ENCODE measurements around the gene DNAH2. TPM values are rescaled to one million over a fixed set of nuclear protein-coding genes. Genes with fewer than 3 reads are reported as not detected.
A peak's percentile ranks its signal among the peaks of the same experiment; 100 is the strongest.

DNAH2 gene
- polyA plus RNA-seq, 4 donors, result 0.29 to 0.49 (median 0.38) TPM

DNA sequence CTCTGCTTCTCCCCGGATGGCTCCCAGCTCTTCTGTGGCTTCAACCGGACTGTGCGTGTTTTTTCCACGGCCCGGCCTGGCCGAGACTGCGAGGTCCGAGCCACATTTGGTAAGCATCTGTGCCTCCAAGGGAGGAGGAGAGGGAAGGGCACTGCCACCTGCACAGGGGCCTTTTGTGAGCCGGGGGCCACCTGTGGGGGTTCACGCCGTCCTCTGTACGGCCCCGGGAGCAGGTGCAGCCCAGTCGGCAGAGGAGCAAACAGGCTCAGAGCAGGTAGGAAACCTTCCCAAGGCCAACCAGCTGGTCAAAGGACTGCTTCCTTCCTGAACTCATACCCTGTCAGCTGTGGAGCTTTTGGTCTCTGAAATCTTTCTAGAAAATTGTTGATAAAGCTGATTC lies 15.9 kb upstream of the DNAH2 start:
- no peak for DNase-seq (ENCODE audit: low read depth in 4 of 4, low spot score in 3 of 4)

DNA sequence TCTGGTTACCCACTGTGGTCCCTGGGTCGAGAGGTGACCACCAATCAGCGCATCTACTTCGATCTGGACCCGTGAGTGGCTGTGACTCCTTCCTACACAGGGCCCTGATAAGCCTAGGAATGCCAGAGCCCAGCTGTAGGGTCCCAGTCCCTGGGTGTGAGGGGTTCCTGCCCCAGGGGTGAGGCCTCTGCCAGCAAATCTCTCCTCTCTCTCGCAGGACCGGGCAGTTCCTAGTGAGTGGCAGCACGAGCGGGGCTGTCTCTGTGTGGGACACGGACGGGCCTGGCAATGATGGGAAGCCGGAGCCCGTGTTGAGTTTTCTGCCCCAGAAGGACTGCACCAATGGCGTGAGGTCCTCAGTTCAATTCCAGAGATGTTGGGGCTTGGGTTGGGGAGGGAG lies 14.8 kb upstream of the DNAH2 start:
- DNase-seq (ENCODE audit: low read depth in 4 of 4, low spot score in 3 of 4), result no peak

DNA sequence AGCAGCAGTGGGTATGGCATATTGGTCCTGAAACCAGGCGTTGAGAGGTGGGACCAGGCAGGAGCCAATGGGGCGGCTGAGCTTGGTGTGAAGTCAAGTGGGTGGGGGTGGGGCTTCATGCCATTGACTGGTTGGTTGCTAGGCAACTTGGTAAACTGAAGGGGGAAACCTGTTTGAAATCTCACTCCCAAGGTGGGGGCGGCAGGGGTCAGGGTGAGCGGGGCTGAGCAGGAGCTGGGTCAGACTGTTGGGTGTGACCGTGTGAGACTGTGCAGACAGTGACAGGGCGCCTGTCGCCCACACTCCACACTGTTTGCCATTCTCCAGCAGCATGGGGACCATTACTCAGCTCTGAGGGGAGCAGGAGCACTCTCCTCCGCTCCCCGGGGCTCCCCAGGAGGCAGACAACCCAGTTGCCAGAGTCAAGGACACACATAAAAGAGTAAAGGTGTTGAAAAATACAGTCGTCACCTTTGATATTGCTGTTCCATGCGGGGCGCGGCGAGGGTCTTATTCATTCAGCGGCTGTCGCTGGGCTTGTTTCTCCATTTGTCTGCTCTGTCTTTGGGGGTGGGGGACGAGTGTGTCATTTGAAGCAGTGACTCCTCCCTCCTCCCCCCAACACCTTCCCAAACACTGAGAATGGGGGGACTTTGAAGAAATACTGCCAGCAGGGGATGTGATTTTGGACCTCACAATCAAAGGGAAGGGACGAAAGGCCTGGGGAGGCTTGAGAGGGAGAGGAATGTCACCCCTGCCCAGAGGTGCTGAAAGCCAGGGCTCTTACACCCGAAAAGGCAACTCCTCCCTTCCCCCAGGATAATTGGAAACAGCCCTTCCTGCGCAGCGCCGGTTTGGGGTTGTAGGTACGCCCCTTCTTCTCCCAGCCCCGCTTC lies 13.7 kb upstream of the DNAH2 start:
- peak in 2 of 4 donors; percentile 73 to 83 for DNase-seq (ENCODE audit: low read depth in 4 of 4, low spot score in 3 of 4)

DNA sequence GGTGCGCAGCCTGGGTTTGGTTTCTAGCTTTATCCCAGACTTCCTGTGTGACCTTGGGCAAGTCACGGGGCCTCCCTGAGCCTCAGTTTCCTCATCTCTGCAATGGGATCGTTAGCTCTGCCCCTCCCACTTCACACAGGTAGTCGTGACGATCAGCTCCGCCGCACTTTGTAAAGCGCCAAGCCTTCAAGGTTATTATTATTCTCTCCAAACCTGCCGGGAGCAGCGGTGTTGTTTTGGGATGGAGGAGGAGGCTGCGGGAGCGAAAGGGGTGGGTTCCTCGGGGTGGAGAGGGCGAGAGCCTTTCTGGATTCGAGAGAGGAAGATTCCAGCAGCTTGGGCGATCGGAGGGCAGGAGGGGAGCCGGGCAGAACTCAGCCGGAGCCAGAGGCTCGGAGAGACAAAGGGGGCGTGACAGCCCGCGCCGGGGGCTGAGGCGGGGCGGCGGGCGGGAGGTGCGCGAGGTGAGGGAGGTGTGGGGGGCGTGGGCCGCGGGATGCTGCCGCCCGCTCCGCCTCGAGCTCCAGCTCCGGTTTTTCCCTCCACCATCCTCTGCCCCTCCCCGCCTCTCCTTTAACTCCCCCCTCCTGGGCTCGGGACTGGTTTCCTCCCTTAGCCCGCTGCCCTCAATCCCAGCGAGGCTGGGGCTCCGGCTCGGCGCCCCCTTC lies 12.8 kb upstream of the DNAH2 start, which contains the start of gene EFNB3:
EFNB3 (plus strand) TSS at position 602 of the 668 bp plus-strand sequence. CDS start 397 bp downstream, outside the sequence.
- DNase-seq (ENCODE audit: low read depth in 4 of 4, low spot score in 3 of 4), result no peak

DNA sequence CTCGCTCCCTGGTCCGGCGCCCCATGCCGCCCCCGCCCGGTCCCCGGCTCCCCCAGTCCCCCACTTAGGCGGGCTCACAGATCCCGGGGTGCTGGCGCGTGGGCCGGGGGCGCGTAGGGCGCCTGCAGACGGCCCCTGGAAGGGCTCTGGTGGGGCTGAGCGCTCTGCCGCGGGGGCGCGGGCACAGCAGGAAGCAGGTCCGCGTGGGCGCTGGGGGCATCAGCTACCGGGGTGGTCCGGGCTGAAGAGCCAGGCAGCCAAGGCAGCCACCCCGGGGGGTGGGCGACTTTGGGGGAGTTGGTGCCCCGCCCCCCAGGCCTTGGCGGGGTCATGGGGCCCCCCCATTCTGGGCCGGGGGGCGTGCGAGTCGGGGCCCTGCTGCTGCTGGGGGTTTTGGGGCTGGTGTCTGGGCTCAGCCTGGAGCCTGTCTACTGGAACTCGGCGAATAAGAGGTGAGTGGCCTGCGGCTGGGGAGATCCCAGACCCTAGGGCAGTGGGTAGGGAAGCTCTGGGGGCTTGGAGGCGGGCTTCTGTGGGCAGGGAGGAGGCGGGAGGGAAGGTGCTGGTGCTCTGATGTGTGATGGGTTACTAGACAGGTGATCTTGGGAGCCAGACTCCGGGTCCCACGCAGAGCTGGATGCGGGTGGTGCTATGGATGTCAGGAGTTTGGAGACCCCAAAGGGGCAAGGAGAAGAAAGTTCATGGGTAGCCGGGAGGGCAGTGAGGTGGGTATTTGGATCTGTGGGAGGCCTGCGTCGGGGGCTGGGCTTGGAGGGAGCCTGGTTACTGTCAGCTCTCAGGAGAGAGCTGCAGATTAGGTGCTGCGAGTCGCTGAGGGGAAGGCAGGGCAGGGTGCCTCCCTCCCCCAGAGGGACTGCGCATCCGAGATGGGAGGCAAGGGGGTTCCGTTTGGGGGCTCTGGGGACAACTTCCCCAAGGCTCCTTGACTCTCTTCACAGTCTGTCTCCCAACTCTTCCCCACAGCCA lies 12.0 kb upstream of the DNAH2 start:
- no peak for DNase-seq (ENCODE audit: low read depth in 4 of 4, low spot score in 3 of 4)

DNA sequence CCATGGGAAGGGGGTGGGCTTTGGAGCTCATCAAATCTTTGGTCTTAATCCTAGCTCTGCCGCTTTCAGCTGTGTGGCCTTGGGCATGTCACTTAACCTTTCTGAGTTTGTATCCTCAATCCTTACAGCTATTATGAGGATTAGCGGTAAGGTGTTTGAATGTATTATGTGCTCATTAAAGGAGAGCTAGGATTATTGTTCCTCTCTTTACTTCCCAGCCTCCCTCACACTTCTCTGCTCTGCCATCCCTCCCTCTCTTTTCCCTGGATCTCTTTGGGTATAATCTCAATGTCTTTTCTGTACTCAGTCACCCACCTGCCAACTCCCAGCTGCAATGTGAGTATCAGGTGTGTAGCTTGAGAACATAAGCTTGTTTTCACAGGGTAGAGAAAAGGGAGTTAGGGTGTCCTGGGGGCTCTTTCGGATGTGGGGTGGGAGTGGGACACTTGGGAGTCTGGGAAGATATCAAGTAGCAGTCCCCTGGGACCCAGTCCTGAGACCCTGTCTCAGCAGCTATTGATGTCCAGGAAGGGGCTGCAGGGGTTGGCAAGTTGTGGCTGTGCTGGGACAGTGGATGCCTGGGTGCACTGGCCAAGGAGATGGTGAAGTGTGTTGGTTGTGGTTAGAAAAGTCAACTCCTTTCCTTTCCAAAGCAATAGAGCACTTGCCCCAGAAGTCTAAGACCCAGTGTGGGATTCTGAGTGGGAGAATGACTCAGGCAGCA lies 10.8 kb upstream of the DNAH2 start:
- DNase-seq (ENCODE audit: low read depth in 4 of 4, low spot score in 3 of 4), result no peak

DNA sequence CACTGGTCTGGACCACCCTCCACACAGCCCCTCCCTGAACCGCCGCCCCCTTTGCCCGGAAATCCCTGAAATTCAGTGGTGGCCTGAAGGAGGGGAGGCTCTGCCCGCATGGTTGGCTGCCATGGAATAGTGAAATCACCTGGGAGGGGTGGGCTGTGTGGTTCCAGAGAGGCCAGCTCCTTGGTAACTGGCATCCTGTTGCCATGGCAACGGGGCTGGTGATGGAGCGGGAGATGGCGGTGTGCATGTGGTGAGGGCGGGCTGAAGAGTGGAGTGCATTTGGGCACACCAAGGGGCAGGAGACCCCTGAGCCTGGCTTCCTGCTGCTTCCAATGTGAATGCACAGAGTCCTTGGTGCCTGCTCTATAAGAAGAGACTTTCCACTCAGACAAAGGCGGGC lies 10.1 kb upstream of the DNAH2 start:
- no peak for DNase-seq (ENCODE audit: low read depth in 4 of 4, low spot score in 3 of 4)

DNA sequence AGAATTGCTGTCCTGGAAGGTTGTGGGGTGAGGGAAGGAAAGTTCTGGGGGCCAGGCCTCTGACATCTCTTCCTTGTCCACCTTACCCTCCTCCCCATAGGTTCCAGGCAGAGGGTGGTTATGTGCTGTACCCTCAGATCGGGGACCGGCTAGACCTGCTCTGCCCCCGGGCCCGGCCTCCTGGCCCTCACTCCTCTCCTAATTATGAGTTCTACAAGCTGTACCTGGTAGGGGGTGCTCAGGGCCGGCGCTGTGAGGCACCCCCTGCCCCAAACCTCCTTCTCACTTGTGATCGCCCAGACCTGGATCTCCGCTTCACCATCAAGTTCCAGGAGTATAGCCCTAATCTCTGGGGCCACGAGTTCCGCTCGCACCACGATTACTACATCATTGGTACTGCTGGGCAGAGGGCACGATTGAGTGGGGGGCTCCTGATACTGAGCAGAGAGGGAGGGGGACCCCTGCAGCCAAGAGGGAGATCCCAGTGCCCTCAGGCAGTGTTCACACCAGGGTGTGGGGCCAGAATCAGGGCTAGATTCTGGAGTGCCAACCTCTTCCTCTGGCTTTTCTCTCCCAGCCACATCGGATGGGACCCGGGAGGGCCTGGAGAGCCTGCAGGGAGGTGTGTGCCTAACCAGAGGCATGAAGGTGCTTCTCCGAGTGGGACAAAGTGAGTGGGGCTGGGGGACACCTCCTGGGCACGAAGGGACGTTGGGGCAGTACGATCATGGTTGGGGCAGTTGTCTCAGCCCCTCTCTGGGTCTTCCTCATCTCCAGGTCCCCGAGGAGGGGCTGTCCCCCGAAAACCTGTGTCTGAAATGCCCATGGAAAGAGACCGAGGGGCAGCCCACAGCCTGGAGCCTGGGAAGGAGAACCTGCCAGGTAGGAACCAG lies 9.4 kb upstream of the DNAH2 start:
- DNase-seq (ENCODE audit: low read depth in 4 of 4, low spot score in 3 of 4), result no peak

DNA sequence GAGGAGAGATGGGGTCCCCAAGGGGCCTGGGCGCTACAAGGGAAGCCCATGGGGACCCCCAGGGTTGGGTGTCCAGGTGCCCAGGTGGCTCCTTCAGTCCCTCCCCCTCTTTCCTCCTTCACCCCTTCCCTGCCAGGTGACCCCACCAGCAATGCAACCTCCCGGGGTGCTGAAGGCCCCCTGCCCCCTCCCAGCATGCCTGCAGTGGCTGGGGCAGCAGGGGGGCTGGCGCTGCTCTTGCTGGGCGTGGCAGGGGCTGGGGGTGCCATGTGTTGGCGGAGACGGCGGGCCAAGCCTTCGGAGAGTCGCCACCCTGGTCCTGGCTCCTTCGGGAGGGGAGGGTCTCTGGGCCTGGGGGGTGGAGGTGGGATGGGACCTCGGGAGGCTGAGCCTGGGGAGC lies 8.5 kb upstream of the DNAH2 start:
- DNase-seq (ENCODE audit: low read depth in 4 of 4, low spot score in 3 of 4), result no peak

DNA sequence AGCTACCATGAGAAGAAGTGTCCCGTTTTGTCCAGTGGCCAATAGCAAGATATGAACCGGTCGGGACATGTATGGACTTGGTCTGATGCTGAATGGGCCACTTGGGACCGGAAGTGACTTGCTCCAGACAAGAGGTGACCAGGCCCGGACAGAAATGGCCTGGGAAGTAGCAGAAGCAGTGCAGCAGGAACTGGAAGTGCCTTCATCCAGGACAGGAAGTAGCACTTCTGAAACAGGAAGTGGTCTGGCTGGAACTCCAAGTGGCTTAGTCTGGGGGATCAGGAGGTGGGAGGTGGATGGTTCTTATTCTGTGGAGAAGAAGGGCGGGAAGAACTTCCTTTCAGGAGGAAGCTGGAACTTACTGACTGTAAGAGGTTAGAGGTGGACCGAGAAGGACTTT lies 7.2 kb upstream of the DNAH2 start:
- DNase-seq (ENCODE audit: low read depth in 4 of 4, low spot score in 3 of 4), result no peak

DNA sequence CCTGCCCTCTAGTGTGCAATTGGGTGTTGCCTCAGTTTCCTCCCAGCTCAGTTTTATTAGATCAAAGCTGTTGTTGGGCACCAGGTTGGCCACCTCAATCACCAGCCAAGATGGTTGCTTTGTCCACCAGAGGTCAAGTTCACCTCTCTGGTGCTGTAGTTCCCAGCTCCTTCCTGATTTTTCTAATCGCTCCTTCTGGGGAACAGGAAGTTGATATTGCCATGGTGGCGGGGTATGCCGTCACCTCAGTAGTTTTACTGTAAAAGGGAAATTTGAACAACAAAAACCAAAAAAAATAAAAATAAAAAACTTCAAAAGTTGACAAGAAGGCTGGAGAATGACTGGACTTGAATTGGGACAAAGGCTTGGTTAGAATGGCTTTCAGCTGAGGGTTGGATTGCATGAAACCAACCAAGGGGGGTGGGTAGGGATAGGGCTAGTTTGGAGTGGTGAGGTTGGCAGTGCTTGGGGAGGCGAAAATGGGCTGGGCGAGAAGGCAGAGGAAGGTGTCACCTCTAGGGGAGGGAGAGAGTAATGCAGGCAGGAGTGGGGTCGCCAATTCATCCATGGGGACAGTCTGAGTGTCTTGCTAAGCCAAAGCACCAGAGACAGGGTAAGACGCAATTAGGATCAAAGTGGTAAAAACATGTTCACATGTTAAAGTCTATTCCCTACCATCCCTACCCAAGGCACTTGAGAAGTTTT lies 6.3 kb upstream of the DNAH2 start:
- no peak for DNase-seq (ENCODE audit: low read depth in 4 of 4, low spot score in 3 of 4)

DNA sequence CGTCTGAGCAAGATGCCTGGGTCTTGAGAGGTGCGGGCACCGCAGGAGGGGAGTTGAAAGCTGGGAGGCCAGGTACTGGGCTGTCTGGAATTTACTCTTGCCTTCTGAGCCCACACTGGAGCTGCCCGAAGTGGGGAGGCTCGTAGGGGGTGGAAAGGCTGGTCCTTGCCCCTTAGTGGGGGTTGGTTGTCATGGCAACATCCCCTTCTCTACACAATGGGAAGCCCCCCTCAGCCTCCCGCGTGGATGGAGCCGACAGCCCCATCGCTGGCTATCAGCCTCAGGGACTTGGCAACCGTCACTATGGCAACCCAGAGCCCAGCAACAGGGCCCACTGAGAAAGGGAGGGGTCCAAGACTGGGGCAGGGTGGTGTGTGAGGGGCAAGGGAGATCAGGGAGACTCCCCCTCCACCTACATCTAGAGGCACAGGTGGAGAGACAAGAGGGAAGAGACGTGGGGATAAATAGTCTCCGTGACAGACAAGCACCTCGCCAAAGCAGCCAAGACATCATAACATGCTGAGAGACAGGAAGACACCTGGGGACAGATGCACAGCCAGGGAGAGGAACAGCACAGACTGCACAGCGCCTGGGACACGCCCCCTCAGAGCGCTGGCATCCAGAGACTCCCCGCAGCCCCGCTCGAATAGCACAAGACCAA lies 5.3 kb upstream of the DNAH2 start:
- no peak for DNase-seq (ENCODE audit: low read depth in 4 of 4, low spot score in 3 of 4)

DNA sequence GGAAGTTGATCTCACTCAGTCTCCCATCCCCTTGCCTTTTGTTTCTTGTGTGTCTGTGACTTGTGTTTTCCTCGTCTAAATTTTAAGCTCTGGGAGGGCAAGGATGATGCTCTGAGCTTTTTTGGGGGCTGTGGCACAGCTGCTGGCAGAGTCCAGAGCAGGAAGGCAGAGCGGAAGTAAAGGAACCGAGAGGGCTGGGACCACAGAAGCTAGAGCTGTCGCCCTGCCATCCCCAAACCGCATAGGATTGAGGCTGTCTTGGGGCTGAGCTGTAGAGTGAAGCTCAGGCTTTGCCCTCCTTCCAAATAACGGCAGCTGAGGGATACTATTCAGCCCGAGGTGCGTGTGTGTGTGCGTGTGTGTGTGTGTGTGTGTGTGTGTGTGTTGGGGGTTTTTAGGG lies 3.8 kb upstream of the DNAH2 start:
- DNase-seq (ENCODE audit: low read depth in 4 of 4, low spot score in 3 of 4), result no peak

DNA sequence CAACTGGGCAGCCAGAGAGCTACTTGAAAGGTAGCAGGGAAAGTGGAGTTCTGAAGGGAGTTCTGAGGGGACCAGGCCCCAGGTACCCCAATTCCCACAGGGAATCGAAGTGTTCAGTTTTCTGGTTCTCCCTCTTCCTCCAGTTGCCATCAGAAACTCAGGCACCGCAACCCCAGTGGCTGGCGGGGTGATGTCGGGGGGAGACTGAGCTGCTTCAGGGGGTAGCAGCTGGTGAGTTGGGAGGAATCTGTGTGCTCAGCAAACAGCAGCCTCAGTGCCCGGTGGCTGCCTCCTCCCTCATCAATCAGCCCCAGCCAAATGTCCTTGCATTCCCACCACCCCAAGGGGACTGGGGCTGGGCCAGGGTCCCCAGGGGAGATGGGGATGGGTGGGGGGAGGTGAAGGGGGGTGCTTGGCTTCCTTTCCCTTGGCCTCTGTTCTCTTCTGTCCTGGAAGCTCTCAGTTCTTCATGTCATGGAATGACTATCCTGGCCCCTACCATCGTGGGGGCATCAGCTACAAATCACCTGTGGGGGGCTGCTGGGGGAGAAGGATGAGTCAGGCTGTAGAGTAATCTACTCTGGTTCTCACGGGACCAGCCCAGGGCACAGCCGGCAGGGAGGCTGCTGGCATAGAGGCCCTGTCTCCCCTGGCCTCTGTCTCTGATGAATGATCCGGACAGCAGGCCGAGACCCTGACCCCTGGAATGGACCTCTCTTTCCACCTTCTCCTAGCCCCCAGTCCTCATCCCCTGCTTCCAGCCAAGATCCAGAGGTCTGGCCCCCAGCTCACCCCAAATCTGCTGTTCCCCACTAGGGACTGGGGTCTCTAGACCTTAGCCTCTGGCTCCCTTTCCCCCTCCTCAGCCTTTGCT lies 2.6 kb upstream of the DNAH2 start:
- DNase-seq (ENCODE audit: low read depth in 4 of 4, low spot score in 3 of 4), result no peak

DNA sequence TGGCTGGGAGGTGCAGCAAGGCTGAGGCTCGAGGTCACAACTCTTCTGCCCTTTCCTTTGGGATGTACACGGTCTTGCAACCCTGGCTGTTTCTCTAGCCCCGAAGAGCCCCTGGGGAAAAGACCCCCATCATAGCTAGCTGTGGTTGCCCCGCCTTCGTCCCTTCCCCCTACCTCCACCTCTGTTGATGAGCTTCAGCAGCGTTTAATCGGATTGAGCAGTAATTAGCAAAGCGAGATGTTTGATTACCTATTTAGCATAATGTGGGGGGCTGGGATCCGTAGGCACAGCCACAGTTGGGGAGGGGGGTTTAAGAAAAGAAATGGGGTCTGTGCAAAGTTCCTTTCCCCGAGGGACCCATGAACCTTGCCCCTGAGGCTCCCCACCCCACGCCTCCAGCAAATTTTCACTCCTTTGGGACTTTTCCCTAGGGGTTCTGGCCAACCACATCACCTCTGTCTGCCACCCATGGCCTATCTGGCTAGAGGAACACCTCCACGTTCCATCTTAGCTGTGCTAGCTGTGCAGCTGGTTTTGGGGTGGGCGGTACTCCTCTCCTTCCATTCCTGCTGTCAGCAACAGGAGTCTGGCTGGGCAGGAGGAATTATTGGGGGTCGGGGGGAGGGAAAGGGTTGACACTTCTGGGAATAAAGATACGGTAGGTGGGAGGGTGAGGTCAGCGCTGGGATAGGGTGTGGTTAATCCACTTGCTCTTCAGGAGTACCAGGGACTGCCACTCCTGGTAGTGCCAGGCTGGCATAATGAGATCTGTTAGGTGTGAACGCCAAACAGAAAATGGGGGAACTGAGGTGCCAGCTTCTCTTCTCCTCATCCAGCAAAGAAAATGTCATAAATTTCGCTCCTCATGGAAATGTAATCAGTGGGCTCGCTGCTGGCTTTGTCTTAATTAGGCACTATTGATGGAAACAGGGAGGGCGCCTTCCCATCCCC lies 1.3 kb upstream of the DNAH2 start:
- no peak for DNase-seq (ENCODE audit: low read depth in 4 of 4, low spot score in 3 of 4)
